Measurements from ENCODE around the gene AKAP13. TPM values are rescaled to one million over a fixed set of nuclear protein-coding genes. Genes with fewer than 3 reads are reported as not detected.
A peak's percentile ranks its signal among the peaks of the same experiment; 100 is the strongest.

Gene AKAP13
- total RNA-seq, 1 experiment from 2014 or later, result 47.3 TPM

DNA sequence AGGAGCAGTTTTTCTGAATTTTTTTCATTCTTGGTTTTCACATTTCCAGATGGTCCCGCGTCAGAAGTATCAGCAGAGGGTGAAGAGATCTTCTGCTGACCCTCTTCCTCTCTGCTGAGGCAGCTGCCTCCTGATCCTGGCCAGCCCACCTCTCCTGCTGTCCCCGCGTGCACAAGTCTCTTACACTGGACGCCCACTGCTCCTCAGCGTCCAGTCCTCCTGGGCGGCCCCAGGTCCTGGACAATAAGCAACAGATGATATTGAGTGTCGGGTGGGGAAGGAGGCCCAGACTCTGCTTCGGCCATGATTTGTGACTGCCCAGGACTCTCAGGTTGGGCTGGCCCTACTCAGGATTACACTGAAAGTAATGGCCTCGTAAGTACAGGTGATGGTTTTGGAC lies 364.2 kb downstream of the AKAP13 start:
- Histone ChIP-seq H3T11ph (ENCODE audit: low read length) (no peak overlapping the region), H3K79me2 (ENCODE audit: insufficient read depth, low read length) (no peaks in the 10 kb centered on the region), H3K14ac (ENCODE audit: insufficient read depth, low read length) (no peak overlapping the region), H4K5ac (ENCODE audit: insufficient read length, low read depth, low read length) (no peak overlapping the region), H2BK120ac (ENCODE audit: low read depth, low read length, poor library complexity, severe bottlenecking) (no peak overlapping the region), H3K56ac (ENCODE audit: insufficient read length, low read depth, low read length) (no peak overlapping the region), H3K9me3 (ENCODE audit: control insufficient read depth, low read depth, low read length) (no peaks in the 10 kb centered on the region), H3K9ac (ENCODE audit: extremely low read depth, insufficient read length, low read length) (no peak overlapping the region), H2AK5ac (ENCODE audit: insufficient read length, low read length) (no peak overlapping the region), H3K4me2 (ENCODE audit: insufficient read depth, insufficient read length, low read length) (no peak overlapping the region), H3K4me1 (ENCODE audit: insufficient read depth, low read length) (peaks cover 2% of the 10 kb centered on the region; the same call in 1 of the 2 replicates), H4K20me1 (ENCODE audit: control insufficient read depth, insufficient read depth, insufficient read length) (no peaks in the 10 kb centered on the region), H2BK5ac (ENCODE audit: insufficient read length, low read length) (no peak overlapping the region), H3K18ac (ENCODE audit: insufficient read length, low read depth, low read length) (no peak overlapping the region), H3K4ac (ENCODE audit: low read depth, low read length) (no peak overlapping the region), H3K79me1 (ENCODE audit: insufficient read depth, low read depth, low read length, poor library complexity, severe bottlenecking) (no peaks in the 10 kb centered on the region), H4K8ac (replicated peaks; ENCODE audit: insufficient read length, low read depth, low read length) (no peak overlapping the region), H3K23ac (ENCODE audit: insufficient read length, low read depth, low read length) (no peak overlapping the region), H2BK20ac (ENCODE audit: low read depth, low read length, poor library complexity, severe bottlenecking) (no peak overlapping the region), H2BK15ac (ENCODE audit: low read depth, low read length) (no peak overlapping the region), H4K91ac (ENCODE audit: insufficient read length, low read depth, low read length) (no peak overlapping the region), H3K27me3 (ENCODE audit: insufficient read depth, low read length) (no peaks in the 10 kb centered on the region), H3K27ac (ENCODE audit: insufficient read length, low read depth, low read length) (no peak overlapping the region), H3K23me2 (ENCODE audit: insufficient read length, low read depth, low read length, poor library complexity, severe bottlenecking) (no peaks in the 10 kb centered on the region), H2AFZ (ENCODE audit: low read length) (no peak overlapping the region), H2BK12ac (ENCODE audit: insufficient read length, low read depth, low read length) (no peak overlapping the region)
- no peaks in the 10 kb centered on the region for H3K27me3 Mint-ChIP-seq (ENCODE audit: low read depth)
- no peak overlapping the region for H3K4me3 Mint-ChIP-seq
- H3K9me3 Mint-ChIP-seq, result no peaks in the 10 kb centered on the region
- peaks cover 33 to 40% of the 10 kb centered on the region in 2 experiments for H3K4me1 Mint-ChIP-seq
- WGBS (ENCODE audit: extremely low coverage, insufficient read length, low lambda C conversion rate), result no CpG with 5 or more reads among the region's 10 CpGs
- no peak for DNase-seq
- H3K27ac Mint-ChIP-seq, result peak overlapping the region; percentile 57 to 77 (median 66); a peak in 5 of 7 replicates
- no peak for TF ChIP-seq CTCF (conservative IDR thresholded peaks at IDR 0.05)
- H3K36me3 Mint-ChIP-seq (ENCODE audit: insufficient read depth in 1 of 3, low read depth in 3 of 3), result peaks cover 23 to 65% (median 63%) of the 10 kb centered on the region in 3 experiments; a peak in 6 of 7 replicates
